GM23338 (cell line): ENCODE results near the gene SPACA5. TPM values are rescaled to one million over a fixed set of nuclear protein-coding genes. Genes with fewer than 3 reads are reported as not detected.
A peak's percentile ranks its signal among the peaks of the same experiment; 100 is the strongest.
"Not testable (repeated sequence)": the region's sequence is repeated elsewhere in the genome, so short reads cannot be mapped to it uniquely, and the experiment has no call there.

ENCODE experiments used
- ATAC-seq: fragments of 200-7000 bp; cut with Tn5 transposase; 3 replicates; pipeline ENCODE4 v1.9.1; 2020
- DNase-seq: peaks from one replicate; pipeline ENCODE4 v3.0.0-alpha.2; 2015; ENCODE audit warnings: low spot score
- H2AFZ ChIP-seq: fragments of 200-600 bp; sonication (generic); 2 replicates; pipeline ENCODE4 v1.8.0; 2016; ENCODE audit warnings: antibody characterized with exemption, mild to moderate bottlenecking, moderate library complexity
- H3F3A ChIP-seq: fragments of 200-600 bp; sonication (generic); replicated peaks from 2 replicates; pipeline ENCODE4 v1.8.0; 2017; ENCODE audit warnings: antibody characterized with exemption, mixed run types, low read depth
- H3K27ac ChIP-seq: fragments of 200-600 bp; sonication (generic); 2 replicates; pipeline ENCODE4 v1.6.1; 2016; ENCODE audit warnings: low read depth
- H3K27me3 ChIP-seq: fragments of 200-600 bp; sonication (generic); 2 replicates; pipeline ENCODE4 v1.8.0; 2016; ENCODE audit warnings: mild to moderate bottlenecking, mixed run types, moderate library complexity; ENCODE audit not compliant: insufficient read depth
- H3K36me3 ChIP-seq: fragments of 200-600 bp; sonication (generic); 2 replicates; pipeline ENCODE4 v1.8.0; 2016; ENCODE audit warnings: mild to moderate bottlenecking; ENCODE audit not compliant: insufficient read depth
- H3K4me1 ChIP-seq: fragments of 200-600 bp; sonication (generic); 2 replicates; pipeline ENCODE4 v1.8.0; 2016; ENCODE audit warnings: mild to moderate bottlenecking, moderate library complexity; ENCODE audit not compliant: insufficient read depth
- H3K4me2 ChIP-seq: fragments of 200-600 bp; sonication (generic); 2 replicates; pipeline ENCODE4 v1.7.1; 2017; ENCODE audit warnings: mixed run types
- H3K4me3 ChIP-seq: fragments of 200-600 bp; sonication (generic); 2 replicates; pipeline ENCODE4 v1.6.1; 2016; ENCODE audit warnings: mixed run types
- H3K79me2 ChIP-seq: fragments of 200-600 bp; sonication (generic); replicated peaks from 2 replicates; pipeline ENCODE4 v1.8.0; 2017; ENCODE audit warnings: mild to moderate bottlenecking; ENCODE audit not compliant: insufficient read depth
- H3K9me2 ChIP-seq: fragments of 200-600 bp; sonication (generic); 2 replicates; pipeline ENCODE4 v1.8.0; 2017; ENCODE audit not compliant: insufficient read depth
- H4K20me1 ChIP-seq: fragments of 200-600 bp; sonication (generic); replicated peaks from 2 replicates; pipeline ENCODE4 v1.8.0; 2017; ENCODE audit warnings: mild to moderate bottlenecking; ENCODE audit not compliant: insufficient read depth
- H3K27ac Mint-ChIP-seq: 2 replicates; pipeline ENCODE4 v1.8.0; 2020; ENCODE audit warnings: inconsistent platforms, mild to moderate bottlenecking, moderate library complexity, mixed read lengths
- H3K27me3 Mint-ChIP-seq: 3 replicates; pipeline ENCODE4 v1.8.0; 2022; ENCODE audit warnings: low read depth, mild to moderate bottlenecking, moderate library complexity, mixed read lengths, inconsistent platforms; ENCODE audit not compliant: insufficient read depth, poor library complexity
- H3K36me3 Mint-ChIP-seq: 3 replicates; pipeline ENCODE4 v1.8.0; 2021; ENCODE audit warnings: low read depth, mild to moderate bottlenecking, inconsistent platforms, moderate library complexity, mixed read lengths
- H3K4me1 Mint-ChIP-seq: 3 replicates; pipeline ENCODE4 v1.8.0; 2020; ENCODE audit warnings: mild to moderate bottlenecking, inconsistent platforms, mixed read lengths
- H3K4me3 Mint-ChIP-seq: 3 replicates; pipeline ENCODE4 v1.8.0; 2021; ENCODE audit warnings: moderate library complexity, mild to moderate bottlenecking, inconsistent platforms, mixed read lengths
- H3K9me3 Mint-ChIP-seq: 3 replicates; pipeline ENCODE4 v1.8.0; 2020; ENCODE audit warnings: moderate library complexity, mild to moderate bottlenecking, inconsistent platforms, mixed read lengths
- ZNF331 ChIP-seq: fragments of 250-450 bp; sonication (Bioruptor Pico); IDR thresholded peaks from 2 replicates; pipeline ENCODE4 v1.5.0; 2020; ENCODE audit warnings: low read depth, mild to moderate bottlenecking, moderate library complexity
- polyA plus RNA-seq: library from polyadenylated mRNA; unstranded; fragments of >200 nt; fragmentation: Nextera tagmentation; extraction: Ambion mirVana; gene quantifications from 2 replicates; pipeline ENCODE4 v1.2.1, GENCODE V29; 2016
- total RNA-seq: library from RNA; depleted of rRNA; stranded (reverse); fragments of >200 nt; shearing (Covaris generic); gene quantifications from 2 replicates; pipeline ENCODE4 v1.2.3, GENCODE V29; 2014
- TF ChIP-seq, protein P1 (sequence below), 2 experiments: fragments of 200-600 bp in 1 of 2; sonication (generic) in 1 of 2; conservative IDR thresholded peaks; 2 replicates each; pipeline versions ENCODE4 v1.5.1 to v1.6.1; 2016 to 2017; ENCODE audit warnings: antibody characterized with exemption in 2 of 2, low read depth in 2 of 2, mild to moderate bottlenecking in 2 of 2, moderate library complexity in 1 of 2

Gene SPACA5
- total and polyA plus RNA-seq, 2 experiments from 2014 or later: not detected

DNA sequence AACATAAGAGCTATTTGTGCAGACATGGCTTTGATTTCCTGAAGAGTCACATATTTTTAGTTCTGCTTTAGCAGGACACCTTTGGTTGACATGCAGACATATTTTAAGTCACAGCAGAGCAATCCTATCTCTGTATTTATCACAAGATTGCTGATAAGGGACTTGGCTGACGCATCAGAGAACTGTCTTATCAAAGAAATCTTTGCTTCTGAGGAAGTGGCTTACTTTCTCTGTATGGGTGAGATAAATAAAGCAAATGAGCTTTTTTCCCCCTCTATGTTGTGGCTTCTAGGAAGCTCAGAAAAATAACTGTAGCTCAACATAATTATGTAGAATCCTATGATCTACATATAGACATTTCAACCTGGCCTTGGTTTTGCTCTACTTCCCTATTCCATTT, 13.1 kb downstream of the SPACA5 start:
- H3K9me3 Mint-ChIP-seq, H3K36me3 Mint-ChIP-seq, H3K4me3 Mint-ChIP-seq, H3K4me2 ChIP-seq, H3K27ac ChIP-seq, H3K36me3 ChIP-seq, H3K9me2 ChIP-seq, DNase-seq, H3K4me1 Mint-ChIP-seq, H3F3A ChIP-seq, H3K4me3 ChIP-seq, H3K27me3 Mint-ChIP-seq, H3K4me1 ChIP-seq, H3K79me2 ChIP-seq, H4K20me1 ChIP-seq, H3K27ac Mint-ChIP-seq, H2AFZ ChIP-seq, H3K27me3 ChIP-seq, ATAC-seq: not testable (repeated sequence)

DNA sequence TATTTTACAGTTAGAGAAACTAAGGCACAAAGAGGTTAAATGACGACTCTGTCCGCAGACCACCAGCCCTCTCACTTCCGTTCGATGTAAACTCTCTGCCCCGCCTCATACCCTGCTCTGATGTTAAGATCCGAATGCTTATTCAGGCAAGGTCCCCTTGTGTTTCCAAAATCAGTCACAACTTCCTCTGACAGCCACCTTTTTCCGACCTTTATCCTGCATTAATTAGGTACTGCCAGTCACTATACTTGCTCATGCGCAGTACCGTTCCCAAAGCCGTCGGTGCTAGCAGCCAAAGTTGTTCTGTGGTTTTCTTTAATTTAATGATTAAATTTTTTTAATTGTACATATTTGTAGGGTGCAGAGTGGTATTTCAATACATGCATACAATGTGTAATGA, 13.7 kb downstream of the SPACA5 start:
- H3K79me2 ChIP-seq, H3K4me1 Mint-ChIP-seq, H3K9me2 ChIP-seq, H4K20me1 ChIP-seq, H3K9me3 Mint-ChIP-seq, H3K27me3 ChIP-seq, DNase-seq, H3K36me3 Mint-ChIP-seq, H3F3A ChIP-seq, H2AFZ ChIP-seq, H3K4me1 ChIP-seq, ATAC-seq, H3K4me3 Mint-ChIP-seq, H3K27me3 Mint-ChIP-seq, H3K36me3 ChIP-seq, H3K27ac Mint-ChIP-seq: not testable (repeated sequence)
- Histone ChIP-seq H3K27ac (peak overlapping the region; percentile 97; the same call in 1 of the 2 replicates), H3K4me3 (peak overlapping the region; percentile 80), H3K4me2 (peak overlapping the region; percentile 78)

DNA sequence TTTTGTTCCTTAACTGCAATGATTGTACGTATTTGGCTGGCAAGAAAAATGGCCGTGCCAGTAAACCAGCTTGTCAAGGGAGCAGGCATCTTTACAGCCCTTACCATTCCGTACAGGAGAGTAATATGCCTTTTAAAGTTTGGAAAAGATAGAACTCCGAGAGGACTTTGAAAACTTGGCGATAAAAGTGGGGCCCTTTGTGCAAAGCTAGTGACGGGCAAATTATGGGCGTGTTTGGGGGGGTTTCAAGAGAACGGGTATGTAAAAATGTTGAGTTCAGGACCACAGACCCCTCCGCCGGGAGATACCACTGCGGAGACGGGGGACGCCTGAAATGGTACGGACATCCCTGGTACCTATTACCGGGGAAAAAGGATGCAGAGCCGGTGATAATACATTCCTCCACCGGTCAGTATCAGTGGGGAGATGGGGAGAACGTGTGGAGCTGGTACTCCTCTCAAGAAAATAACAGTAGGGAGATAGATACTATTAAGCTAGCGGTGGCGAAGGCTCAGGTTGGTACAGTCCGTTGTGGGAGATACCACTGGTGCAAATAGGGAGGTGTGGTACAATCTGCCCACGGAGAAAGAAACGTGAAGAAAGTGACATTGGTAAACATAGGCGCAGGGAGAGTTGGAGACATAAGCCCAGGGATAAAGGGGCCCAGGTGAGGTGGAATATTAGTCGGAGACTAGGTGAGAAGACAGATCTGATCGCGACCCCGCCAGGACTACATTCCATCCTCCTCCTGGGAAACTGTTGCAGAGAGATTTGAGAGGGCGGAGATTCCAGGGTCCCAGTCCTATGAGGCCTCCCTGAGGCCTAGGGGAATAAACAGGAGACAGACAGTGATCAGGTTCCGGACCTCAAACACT, 14.5 kb downstream of the SPACA5 start:
- Histone ChIP-seq H3F3A (no peaks in the 10 kb centered on the region), H3K4me1 (no peaks in the 10 kb centered on the region; the same call in 1 of the 2 replicates), H3K79me2 (no peaks in the 10 kb centered on the region), H3K27ac (peak overlapping the region; percentile 97), H3K27me3 (no peaks in the 10 kb centered on the region), H4K20me1 (no peaks in the 10 kb centered on the region), H3K9me2 (no peaks in the 10 kb centered on the region), H3K4me3 (peak overlapping the region; percentile 80), H2AFZ (peak overlapping the region; percentile 96), H3K4me2 (peak overlapping the region; percentile 78), H3K36me3 (no peaks in the 10 kb centered on the region)
- Mint-ChIP-seq H3K4me1 (peaks cover 4% of the 10 kb centered on the region; the same call in 1 of the 3 replicates), H3K4me3 (peak overlapping the region; percentile 94), H3K27ac (peak overlapping the region; percentile 100), H3K9me3 (peaks cover 3% of the 10 kb centered on the region; the same call in 1 of the 3 replicates), H3K36me3 (no peaks in the 10 kb centered on the region), H3K27me3 (peaks cover 2% of the 10 kb centered on the region)
- ATAC-seq (peak; percentile 86), DNase-seq (peak; percentile 71)
- no peak for TF ChIP-seq ZNF331 (CRISPR knock-in tag)
- TF ChIP-seq, protein P1, sequence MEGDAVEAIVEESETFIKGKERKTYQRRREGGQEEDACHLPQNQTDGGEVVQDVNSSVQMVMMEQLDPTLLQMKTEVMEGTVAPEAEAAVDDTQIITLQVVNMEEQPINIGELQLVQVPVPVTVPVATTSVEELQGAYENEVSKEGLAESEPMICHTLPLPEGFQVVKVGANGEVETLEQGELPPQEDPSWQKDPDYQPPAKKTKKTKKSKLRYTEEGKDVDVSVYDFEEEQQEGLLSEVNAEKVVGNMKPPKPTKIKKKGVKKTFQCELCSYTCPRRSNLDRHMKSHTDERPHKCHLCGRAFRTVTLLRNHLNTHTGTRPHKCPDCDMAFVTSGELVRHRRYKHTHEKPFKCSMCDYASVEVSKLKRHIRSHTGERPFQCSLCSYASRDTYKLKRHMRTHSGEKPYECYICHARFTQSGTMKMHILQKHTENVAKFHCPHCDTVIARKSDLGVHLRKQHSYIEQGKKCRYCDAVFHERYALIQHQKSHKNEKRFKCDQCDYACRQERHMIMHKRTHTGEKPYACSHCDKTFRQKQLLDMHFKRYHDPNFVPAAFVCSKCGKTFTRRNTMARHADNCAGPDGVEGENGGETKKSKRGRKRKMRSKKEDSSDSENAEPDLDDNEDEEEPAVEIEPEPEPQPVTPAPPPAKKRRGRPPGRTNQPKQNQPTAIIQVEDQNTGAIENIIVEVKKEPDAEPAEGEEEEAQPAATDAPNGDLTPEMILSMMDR (conservative IDR thresholded peaks at IDR 0.05; ENCODE audit: low read depth in 2 of 2): peak in 1 of 2 experiments; percentile 14; a peak in 1 of 4 replicates
